ENCODE data around the gene CCDC59. TPM values are rescaled to one million over a fixed set of nuclear protein-coding genes. Genes with fewer than 3 reads are reported as not detected.
A peak's percentile ranks its signal among the peaks of the same experiment; 100 is the strongest.

Gene CCDC59
- polyA plus RNA-seq, 2 of the 4 experiments (the other 2 are of a cell fraction): 62.0 to 70.4 TPM

DNA sequence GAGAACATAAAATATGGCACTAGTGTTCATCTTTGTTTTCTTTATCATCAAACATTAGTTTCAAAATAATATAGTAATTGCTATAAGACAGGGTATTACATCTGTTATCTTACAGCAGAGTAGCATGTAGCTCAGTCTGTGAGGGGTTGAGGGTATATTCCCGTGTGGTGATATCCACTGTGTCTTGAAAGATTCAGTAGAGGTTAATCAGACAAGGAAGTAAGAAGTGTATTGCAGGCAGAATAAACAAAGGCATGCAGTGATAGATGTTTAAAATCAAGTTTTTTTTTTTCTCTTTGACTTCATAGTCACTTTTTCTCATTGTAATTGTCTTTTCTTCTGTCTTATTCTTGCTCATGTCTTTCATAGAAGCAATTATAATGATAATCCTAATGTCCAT, 48.5 kb upstream of the CCDC59 start:
- Histone ChIP-seq H3K4me3 (no peak overlapping the region), H3K27ac (no peak overlapping the region), H3K4me1 (no peaks in the 10 kb centered on the region), H3K9me3 (no peaks in the 10 kb centered on the region), H3K4me2 (no peak overlapping the region)
- TF ChIP-seq MAFK (IDR thresholded peaks at IDR 0.05; ENCODE audit: partially characterized antibody) (no peak), JUN (IDR thresholded peaks at IDR 0.05) (no peak), RAD21 (conservative IDR thresholded peaks at IDR 0.05 in 1 of 2, IDR thresholded peaks at IDR 0.05 in 1 of 2) (no peak), NPAS2 (CRISPR knock-in tag; IDR thresholded peaks at IDR 0.05; ENCODE audit: borderline replicate concordance) (no peak), TFCP2L1 (CRISPR knock-in tag; IDR thresholded peaks at IDR 0.05) (no peak), RCOR1 (IDR thresholded peaks at IDR 0.05; ENCODE audit: low read depth, low read length) (no peak), POLR2A (IDR thresholded peaks at IDR 0.05; ENCODE audit: low read length) (no peak)
- TF ChIP-seq, protein P1, sequence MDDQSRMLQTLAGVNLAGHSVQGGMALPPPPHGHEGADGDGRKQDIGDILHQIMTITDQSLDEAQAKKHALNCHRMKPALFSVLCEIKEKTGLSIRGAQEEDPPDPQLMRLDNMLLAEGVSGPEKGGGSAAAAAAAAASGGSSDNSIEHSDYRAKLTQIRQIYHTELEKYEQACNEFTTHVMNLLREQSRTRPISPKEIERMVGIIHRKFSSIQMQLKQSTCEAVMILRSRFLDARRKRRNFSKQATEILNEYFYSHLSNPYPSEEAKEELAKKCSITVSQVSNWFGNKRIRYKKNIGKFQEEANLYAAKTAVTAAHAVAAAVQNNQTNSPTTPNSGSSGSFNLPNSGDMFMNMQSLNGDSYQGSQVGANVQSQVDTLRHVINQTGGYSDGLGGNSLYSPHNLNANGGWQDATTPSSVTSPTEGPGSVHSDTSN (IDR thresholded peaks at IDR 0.05): no peak
- ATAC-seq: no peak
- WGBS (ENCODE audit: missing lambda C conversion rate): 59% methylated on average over 1 of the region's 1 CpG
- CTCF ChIA-PET: no interaction called here
- no peak for FAIRE-seq
- no peak for DNase-seq (ENCODE audit: low read depth in 1 of 2, low spot score in 1 of 2)
- POLR2A ChIA-PET: no interaction called here

DNA sequence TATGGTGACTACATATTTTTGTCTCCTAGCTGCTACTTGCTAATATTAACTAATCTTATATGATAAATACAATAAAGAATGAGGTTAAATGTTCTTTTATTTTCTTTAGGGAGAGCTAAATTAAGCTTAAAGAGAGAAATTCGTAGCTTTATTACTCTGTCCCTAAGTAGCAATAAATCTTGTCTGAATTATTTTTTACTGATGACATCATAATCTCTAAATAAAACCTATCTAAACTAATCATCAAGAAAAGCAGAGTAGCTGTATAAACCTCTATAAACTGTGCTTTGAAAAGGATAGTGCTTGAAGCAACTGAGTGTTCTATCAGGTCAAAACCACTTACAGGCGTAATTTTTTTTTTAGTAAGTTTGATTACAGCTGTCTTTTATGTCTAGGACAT, 42.6 kb upstream of the CCDC59 start:
- CTCF ChIA-PET: interaction anchor here (0.6 to 1.0 kb wide), 2 partner anchors 9 to 12 kb away, joined by 3 read pairs; no protein-coding TSS in a partner anchor
- no peaks in the 10 kb centered on the region for H3K4me1 ChIP-seq
- no peak overlapping the region for H3K4me3 ChIP-seq
- FAIRE-seq: no peak
- no peak overlapping the region for H3K4me2 ChIP-seq
- 69% methylated on average over 2 of the region's 2 CpGs for WGBS (ENCODE audit: missing lambda C conversion rate)
- ATAC-seq: no peak
- no peak for DNase-seq (ENCODE audit: low read depth in 1 of 2, low spot score in 1 of 2)
- POLR2A ChIA-PET: no interaction called here
- H3K9me3 ChIP-seq: no peaks in the 10 kb centered on the region
- no peak overlapping the region for H3K27ac ChIP-seq
- no peak for TF ChIP-seq FOXS1 (CRISPR knock-in tag; IDR thresholded peaks at IDR 0.05)
- TF ChIP-seq GATA3 (IDR thresholded peaks at IDR 0.05; ENCODE audit: borderline replicate concordance): no peak
- TF ChIP-seq, protein P2, sequence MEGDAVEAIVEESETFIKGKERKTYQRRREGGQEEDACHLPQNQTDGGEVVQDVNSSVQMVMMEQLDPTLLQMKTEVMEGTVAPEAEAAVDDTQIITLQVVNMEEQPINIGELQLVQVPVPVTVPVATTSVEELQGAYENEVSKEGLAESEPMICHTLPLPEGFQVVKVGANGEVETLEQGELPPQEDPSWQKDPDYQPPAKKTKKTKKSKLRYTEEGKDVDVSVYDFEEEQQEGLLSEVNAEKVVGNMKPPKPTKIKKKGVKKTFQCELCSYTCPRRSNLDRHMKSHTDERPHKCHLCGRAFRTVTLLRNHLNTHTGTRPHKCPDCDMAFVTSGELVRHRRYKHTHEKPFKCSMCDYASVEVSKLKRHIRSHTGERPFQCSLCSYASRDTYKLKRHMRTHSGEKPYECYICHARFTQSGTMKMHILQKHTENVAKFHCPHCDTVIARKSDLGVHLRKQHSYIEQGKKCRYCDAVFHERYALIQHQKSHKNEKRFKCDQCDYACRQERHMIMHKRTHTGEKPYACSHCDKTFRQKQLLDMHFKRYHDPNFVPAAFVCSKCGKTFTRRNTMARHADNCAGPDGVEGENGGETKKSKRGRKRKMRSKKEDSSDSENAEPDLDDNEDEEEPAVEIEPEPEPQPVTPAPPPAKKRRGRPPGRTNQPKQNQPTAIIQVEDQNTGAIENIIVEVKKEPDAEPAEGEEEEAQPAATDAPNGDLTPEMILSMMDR (IDR thresholded peaks at IDR 0.05): no peak
- TF ChIP-seq TP53 (CRISPR knock-in tag; IDR thresholded peaks at IDR 0.05): no peak
- TF ChIP-seq SMC3 (IDR thresholded peaks at IDR 0.05): no peak
- no peak for TF ChIP-seq MAZ (IDR thresholded peaks at IDR 0.05; ENCODE audit: borderline replicate concordance, low read depth, low read length)

DNA sequence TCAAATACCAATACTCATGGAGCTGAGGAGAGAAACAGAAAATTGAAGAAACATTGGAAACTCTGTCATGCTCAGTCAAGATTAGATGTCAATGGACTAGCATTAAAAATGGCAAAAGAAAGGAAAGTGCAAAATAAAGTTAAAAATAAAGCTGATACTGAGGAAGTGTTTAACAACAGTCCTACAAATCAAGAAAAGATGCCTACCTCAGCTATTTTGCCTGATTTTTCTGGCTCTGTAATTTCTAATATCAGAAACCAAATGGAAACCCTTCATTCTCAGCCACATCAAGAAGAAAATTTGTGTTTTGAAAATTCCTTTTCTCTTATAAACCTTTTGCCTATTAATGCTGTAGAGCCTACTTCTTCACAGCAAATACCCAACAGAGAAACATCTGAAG, 40.7 kb upstream of the CCDC59 start:
- Histone ChIP-seq H3K4me3 (no peak overlapping the region), H3K4me1 (no peaks in the 10 kb centered on the region), H3K9me3 (no peaks in the 10 kb centered on the region), H3K27ac (no peak overlapping the region), H3K4me2 (no peak overlapping the region)
- ATAC-seq (no peak), FAIRE-seq (no peak), DNase-seq (ENCODE audit: low read depth in 1 of 2, low spot score in 1 of 2) (no peak)
- ChIA-PET POLR2A (no interaction called here), CTCF (no interaction called here)
- TF ChIP-seq MAZ (IDR thresholded peaks at IDR 0.05; ENCODE audit: borderline replicate concordance, low read depth, low read length) (no peak), MAFK (IDR thresholded peaks at IDR 0.05; ENCODE audit: partially characterized antibody) (peak; percentile 82)

DNA sequence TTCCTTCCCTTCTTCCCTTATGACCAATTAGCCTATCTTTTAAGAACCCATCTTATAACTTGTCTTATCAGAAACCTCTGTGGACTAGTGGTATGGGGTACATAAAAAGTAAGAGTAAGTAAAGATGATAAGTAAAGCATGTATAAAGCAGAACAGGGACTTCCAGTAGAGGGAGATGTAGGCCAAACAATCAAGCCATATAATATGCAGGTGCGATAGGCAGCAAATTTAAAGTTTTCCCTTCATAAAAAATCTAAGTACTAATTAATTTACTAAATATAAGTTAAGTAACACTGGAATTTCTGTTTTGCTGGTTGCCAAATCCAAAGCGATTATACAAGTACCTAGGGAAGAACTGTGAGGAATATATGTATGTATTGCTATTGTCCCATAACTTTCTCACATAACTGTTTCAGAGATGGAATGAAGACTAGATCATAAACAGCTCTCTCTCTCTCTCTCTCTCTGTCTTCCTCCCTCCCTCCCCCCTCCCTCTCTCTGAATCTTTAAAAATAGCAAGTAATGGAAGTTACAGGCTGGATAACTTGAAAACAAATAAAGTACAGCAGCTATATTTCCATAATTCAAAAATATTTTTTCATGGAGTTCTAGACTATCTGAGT, 25.9 kb upstream of the CCDC59 start:
- Histone ChIP-seq H3K4me1 (no peaks in the 10 kb centered on the region), H3K4me3 (no peak overlapping the region), H3K9me3 (no peaks in the 10 kb centered on the region), H3K4me2 (peak overlapping the region; percentile 30; the same call in 2 of the 3 replicates), H3K27ac (no peak overlapping the region)
- ChIA-PET CTCF (interaction anchor here (0.6 to 1.1 kb wide), 2 partner anchors 89 to 243 kb away, joined by 3 read pairs; no protein-coding TSS in a partner anchor), POLR2A (no interaction called here)
- TF ChIP-seq, protein P2 (IDR thresholded peaks at IDR 0.05): peak; percentile 80
- peak; percentile 68 for TF ChIP-seq SMC3 (IDR thresholded peaks at IDR 0.05)
- peak; percentile 80 to 82 for TF ChIP-seq RAD21 (conservative IDR thresholded peaks at IDR 0.05 in 1 of 2, IDR thresholded peaks at IDR 0.05 in 1 of 2)
- TF ChIP-seq ZC3H11A (IDR thresholded peaks at IDR 0.05): no peak
- TF ChIP-seq FOXS1 (CRISPR knock-in tag; IDR thresholded peaks at IDR 0.05): no peak
- DNase-seq (ENCODE audit: low read depth in 1 of 2, low spot score in 1 of 2) (peak in 1 of 2 experiments; percentile 54), FAIRE-seq (peak; percentile 23), ATAC-seq (peak; percentile 88 to 92; a peak in 5 of 6 replicates)
- WGBS (ENCODE audit: missing lambda C conversion rate): 20% methylated on average over 2 of the region's 2 CpGs

Data from A549 (cell line).